Right lobe of liver (tissue), 4 donors: Measurements from ENCODE around the gene ADGRV1.

ENCODE experiments used
- POLR2A ChIP-seq: fragments of 450-650 bp; IDR thresholded peaks from one replicate; pipeline ENCODE4 v1.6.1; 2017; ENCODE audit warnings: antibody characterized with exemption, mild to moderate bottlenecking
- TF ChIP-seq, protein P1 (sequence below), 4 donors: fragments of 200-600 bp in 3 of 4; fragments of 450-650 bp in 1 of 4; IDR thresholded peaks; one replicate each; pipeline versions ENCODE4 v1.5.1 to v1.8.0; 2016 to 2022; ENCODE audit warnings: antibody characterized with exemption in 4 of 4, mild to moderate bottlenecking in 2 of 4
- donor health status: DM: no; HTN: no; CAD: no.
- donor health status: DM: no; HTN: no; CAD: no.
- donor health status: DM: no; HTN: yes; CAD: no.

DNA sequence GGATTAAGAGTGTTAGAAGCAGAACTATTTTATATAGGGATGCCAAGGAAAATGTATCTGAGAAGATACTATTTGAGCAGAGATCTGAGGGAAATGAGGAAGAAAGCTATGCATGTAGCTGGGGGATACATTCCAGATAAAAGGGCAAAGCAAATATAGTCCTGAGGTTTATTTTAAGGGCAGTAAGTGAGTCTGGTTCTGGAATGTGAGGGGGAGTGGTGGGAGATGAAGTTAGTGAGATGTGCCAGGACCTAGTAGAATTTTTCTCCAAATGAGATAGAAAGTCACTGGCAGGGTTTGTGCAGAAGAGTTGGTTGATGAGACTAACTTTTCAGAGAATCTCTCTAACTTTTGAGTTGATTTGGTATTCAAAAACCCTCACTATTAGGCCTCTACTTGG is 374.7 kb downstream of the ADGRV1 start:
- TF ChIP-seq, protein P1, sequence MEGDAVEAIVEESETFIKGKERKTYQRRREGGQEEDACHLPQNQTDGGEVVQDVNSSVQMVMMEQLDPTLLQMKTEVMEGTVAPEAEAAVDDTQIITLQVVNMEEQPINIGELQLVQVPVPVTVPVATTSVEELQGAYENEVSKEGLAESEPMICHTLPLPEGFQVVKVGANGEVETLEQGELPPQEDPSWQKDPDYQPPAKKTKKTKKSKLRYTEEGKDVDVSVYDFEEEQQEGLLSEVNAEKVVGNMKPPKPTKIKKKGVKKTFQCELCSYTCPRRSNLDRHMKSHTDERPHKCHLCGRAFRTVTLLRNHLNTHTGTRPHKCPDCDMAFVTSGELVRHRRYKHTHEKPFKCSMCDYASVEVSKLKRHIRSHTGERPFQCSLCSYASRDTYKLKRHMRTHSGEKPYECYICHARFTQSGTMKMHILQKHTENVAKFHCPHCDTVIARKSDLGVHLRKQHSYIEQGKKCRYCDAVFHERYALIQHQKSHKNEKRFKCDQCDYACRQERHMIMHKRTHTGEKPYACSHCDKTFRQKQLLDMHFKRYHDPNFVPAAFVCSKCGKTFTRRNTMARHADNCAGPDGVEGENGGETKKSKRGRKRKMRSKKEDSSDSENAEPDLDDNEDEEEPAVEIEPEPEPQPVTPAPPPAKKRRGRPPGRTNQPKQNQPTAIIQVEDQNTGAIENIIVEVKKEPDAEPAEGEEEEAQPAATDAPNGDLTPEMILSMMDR (IDR thresholded peaks at IDR 0.05) = no peak
- TF ChIP-seq POLR2A = no peak
